NCI-H128 (cell line): ENCODE results near the gene POLR2L.

Source experiments
- DNase-seq: peaks from one replicate; lab custom pipeline; 2025; ENCODE audit not compliant: unreplicated experiment; lab: John Stamatoyannopoulos, UW

Gene POLR2L

DNA sequence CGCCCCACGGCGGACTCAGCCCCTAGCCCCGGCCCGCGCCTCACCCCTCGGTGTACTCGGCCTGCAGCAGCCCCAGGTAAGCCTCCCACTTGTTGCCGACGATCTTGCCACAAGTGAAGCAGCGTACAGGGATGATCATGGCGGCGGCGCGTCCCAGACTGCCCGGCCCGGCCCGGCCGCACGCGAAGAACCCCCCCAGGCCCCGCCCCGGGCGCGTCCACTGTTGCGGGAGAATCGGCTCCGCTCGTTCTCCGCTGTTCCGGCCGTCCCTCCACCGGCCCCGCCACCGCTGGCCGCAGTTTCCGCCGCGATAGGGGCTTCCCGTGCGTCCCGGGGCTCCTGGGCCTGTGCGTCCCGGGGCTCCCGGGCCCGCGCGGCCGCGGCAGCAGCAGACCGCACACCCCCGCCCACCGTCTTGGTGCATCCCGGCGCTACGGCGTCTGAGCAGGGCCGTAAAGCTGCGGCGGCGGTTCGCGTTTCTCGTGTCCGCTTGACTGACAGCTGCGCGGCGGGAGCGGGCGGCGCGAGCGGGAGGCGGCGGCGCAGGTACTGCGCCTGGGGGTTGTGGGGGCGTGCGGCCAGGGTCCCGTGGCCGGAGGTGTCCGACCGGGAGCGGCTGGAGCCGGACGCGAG is at the start of gene POLR2L, which contains the start of gene TSPAN4:
Gene POLR2L, minus strand, starts transcription at position 160 of the 633 bp plus-strand sequence. Its CDS starts 21 bp downstream, at position 139.
Gene TSPAN4, plus strand, starts transcription at position 483 of the 633 bp plus-strand sequence. CDS start 7,453 bp downstream, outside the sequence.
- peak; percentile 80 for DNase-seq

DNA sequence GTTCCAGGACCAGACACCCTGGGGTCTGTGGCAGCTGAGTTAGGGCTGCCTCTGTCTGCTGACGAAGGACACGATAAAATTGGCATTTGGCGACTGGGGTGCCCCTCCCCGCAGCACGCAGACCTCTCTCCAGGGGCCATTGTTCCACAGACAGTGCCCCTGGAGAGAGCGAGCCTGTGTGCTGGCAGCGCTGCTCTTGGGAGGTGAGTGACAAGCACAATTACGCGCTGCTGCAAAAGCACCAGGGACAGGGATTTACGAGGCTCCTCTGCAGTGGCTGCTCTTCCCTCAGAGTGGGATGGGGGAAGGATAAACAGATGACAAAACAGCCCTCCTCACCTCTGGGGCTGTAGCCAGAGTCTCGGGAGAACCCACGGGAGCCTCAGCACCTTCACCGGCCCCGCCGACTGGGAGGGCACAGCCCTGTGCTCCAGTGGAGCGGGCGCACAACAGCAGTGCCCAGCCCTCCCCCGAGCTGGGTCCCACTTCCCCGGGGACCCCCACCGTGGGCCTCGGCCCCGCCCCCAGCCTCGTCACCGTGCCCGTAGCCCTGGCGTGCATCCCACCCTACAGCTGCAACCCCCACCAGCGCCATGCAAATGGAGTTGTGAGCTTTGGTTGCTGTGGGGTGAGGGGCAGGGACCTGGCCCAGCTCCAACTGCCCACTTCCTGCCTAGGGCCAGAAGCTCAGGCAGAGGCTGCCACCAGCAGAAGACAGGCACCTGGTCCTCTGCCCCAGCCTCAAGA is 48.6 kb upstream of the POLR2L start:
- DNase-seq, result no peak

DNA sequence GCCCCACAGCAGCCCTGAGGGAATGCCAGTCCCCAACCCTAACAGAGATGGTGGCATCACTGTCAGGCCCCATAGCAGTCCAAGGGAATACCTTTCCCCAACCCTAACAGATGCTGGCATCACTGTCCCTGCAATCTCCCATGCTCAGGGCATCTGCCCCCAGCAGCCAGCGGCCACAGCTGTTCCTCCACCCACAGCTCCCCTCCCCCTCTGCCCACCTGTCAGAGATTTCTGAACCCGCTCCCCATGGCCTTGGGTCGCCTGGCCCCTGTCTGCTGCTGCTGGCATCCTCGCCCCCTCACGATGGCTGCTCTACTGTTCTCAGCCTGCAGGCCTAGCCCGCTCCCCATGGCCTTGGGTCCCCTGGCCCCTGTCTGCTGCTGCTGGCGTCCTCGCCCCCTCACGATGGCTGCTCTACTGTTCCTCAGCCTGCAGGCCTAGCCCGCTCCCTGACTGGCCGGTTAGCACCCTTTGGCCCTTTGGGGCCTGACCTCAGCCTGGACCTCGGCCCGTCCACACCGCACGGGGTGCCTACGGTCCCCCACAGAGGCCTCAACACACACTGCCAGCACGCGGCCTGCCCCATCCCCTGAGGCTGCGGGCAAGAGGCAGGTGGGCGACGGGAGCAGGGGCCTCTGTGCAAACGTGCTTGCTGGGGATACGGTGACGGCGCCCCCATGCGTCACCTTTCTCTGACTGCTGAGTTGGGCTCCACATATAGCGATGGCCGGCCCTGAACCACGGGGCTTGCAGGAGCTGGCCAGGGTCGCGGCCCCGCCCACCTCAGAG is 47.6 kb upstream of the POLR2L start:
- no peak for DNase-seq

DNA sequence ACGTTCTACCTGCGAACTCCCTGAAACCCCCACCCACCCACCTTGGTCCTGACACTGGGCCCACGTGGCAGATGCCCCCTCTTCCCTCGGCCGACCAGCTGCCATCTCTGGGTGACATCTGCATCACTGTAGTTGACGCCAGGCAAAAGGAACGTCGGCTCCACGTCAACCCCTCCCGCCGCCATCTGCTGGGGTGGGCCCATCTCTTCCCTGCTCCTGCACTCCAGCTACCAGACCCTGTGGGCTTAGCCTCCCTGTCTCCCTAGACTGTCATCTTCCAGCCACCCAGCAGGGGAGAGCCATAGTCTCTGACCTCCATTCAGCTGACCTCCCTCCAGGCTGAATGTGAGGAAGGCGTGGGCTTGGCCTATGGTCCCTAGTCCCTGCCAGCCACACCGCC is 46.9 kb upstream of the POLR2L start:
- no peak for DNase-seq

DNA sequence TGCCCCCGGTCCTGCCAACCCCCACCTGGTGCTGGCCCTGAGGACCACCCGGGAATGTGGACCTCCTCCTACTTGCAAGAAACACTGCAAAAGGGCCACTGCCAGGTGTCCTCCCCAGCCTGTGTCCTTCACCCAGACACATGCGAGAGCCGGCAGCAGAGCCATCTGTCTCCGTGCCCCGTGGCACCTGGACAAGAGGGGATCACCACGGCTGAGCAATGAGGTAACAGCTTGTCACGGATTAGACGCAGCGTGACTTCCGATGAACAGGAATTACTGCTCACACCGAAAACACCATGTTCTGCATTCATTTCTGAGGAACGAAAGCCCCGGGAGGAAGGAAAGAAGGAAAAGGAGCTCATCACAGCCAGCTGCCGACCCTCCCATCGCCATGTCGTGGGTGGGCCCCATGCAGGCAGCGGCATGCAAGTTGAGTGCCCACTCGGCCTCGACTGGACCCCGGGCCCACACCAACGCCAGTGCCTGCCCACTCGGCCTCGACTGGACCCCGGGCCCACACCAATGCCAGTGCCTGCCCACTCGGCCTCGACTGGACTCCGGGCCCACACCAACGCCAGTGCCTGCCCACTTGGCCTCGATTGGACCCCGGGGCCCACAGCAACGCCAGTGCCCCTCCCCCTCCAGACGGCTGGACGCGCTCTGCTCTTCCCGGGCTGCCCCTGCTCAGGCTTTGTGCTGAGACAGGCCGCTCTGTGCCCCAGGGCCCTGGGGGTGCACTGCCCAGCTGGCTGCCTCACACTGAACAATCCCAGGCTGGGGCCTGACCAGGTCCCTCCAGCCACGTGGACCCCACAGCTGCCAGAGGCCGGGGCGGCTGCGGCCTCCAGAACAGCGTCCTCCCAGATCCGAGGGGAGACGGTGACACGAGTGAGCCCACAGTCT is 46.2 kb upstream of the POLR2L start:
- DNase-seq, result no peak

DNA sequence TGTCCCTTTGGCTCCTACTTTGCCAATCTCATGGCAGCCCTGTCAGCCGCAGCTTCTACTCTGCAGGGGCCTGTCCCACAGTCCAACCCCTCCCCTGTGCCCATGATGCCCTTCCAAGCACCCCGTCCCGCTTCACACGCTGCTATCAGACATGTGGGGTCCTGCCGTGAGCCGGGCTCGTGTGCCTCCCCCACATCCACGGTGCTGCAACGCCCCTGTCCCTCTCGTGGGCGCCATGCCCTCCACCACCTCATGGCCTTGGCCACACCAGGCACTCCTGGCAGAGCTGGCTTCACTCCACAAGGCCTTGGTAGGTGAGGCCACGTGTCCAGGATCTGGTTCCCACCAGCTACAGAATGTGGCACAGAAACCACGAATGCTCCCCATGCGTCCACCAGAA is 45.3 kb upstream of the POLR2L start:
- DNase-seq, result no peak

DNA sequence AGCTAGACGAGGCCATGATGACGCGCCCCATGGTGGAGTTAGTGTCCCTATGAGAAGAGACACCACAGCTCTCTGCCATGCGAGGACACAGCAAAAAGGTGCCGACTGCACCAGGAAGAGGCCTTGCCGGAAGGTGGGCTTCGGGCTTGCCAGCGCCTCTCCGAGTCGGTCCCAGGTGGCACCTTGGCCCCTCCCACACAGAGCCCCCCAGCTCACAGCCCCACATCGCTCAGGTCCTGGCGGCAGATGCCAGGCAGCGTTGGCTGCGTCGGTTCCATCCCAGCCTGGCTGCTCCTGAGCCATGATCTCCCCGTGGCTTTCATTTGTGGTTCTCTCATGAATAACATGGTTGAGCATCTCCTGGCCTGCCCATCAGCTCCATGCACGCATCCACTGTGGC is 44.2 kb upstream of the POLR2L start:
- DNase-seq, result no peak

DNA sequence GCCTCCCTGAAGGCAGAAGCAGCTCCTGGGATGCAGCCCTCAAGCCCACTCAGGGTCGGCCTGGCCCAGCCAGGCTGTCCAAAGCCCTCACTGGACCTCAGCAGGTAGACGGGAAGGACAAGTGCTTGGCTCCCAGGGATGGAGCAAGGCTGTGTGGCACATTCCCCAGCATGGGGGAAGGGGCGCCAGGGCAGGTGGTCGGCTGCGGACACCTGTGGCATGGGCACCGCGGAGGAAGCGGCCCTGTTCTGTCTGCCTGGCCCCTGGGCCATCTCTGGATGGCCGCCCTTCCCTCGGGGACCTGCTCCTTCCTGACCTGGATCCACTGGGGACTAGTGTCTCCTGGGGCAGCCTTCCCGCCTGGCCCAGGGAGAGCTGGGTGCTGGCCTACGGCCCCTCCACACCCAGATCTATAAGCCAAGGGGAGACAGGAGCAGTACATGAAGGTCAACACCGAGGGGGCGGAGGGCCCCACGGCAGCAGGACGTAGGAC is 42.3 kb upstream of the POLR2L start:
- no peak for DNase-seq

DNA sequence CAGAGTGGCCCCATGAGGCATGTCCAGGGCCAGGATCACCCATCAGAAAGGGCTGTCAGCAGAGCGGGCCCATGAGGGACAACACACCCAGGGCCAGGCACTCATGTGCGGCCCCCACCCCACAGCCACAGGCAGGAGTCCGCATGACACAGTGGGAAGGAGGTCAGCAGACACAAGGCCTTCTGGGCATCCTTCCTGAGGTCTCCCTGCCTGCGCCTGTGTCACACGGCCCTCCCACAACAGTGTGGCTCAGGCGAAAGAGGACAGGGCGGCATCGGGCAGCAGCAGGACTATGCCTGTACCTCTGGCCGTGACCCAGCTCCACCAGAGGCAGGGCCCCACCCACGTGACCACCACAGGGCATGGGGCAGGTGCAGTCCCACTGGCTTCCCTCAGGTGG is 41.2 kb upstream of the POLR2L start:
- no peak for DNase-seq

DNA sequence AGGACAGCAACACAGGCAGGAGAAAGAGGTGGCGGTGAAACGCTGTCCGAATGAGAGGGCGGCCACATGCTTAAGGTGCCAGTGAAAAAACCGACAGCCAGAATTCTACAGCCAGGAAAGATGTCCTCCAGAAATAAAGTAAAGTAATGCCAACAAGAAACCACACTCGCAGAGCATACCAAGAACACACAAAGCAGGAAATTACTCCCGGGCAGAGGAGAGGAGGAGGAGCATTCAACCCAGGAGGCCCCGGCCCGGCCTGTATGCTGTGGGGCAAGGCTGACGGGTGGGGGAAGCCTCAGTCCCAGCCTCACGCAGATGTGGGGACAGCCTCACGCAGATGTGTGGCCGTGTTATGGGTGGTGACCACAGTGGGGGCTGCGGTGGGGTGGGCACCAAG is 40.3 kb upstream of the POLR2L start:
- DNase-seq, result no peak

DNA sequence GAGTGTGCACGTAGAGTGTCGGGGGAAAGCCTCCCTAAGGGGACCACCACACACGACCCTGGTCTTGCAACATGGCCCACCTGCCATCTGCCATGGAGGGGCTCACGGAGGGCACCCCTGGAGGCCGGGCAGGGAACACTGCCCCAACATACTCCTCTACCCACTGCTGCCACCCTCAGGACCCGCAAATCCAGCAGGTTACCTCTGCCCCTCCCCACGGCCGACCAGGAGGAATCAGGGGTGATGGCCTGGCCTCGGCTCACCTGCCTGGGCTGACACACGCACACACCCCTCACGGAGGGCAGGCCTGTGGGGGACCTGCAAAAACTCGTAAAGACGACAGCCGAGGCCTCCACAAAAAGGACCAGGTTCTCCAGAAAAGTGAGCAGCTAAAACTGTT is 38.1 kb upstream of the POLR2L start:
- no peak for DNase-seq

DNA sequence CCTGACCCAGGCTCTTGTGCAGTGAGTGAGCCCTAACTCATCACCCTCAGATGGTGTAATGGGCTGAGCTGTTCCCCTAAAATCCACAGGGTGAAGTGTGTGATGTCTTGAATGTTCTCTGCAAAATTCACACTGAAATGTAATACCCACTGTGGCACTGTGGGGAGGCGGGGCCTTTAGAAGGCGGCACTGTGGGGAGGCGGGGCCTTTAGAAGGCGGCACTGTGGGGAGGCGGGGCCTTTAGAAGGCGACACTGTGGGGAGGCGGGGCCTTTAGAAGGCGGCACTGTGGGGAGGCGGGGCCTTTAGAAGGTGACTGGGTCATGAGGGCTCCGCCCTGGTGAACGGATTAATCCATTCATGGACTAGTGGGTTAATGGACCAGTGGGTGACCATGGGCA is 35.2 kb upstream of the POLR2L start:
- DNase-seq, result no peak

DNA sequence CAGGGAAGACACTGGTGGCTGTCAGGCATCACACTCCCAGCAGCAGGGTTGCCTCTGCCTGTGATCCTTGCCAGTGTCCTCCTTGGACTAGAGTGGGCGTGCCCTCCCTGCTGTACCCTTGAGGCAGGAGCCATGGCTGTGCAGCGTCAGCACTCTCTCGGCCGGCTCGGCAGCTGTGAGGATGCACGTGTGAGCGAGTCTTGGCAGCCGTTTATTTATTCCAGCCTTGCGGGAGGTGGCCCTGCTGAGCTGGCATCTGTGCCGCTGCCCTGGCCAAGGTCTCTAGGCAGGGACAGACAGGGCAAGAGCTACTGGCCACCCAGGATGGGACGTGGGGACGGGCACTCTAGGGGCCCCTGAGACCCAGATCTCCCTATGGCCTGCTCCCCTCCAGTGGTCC is 34.2 kb upstream of the POLR2L start:
- peak; percentile 7 for DNase-seq

DNA sequence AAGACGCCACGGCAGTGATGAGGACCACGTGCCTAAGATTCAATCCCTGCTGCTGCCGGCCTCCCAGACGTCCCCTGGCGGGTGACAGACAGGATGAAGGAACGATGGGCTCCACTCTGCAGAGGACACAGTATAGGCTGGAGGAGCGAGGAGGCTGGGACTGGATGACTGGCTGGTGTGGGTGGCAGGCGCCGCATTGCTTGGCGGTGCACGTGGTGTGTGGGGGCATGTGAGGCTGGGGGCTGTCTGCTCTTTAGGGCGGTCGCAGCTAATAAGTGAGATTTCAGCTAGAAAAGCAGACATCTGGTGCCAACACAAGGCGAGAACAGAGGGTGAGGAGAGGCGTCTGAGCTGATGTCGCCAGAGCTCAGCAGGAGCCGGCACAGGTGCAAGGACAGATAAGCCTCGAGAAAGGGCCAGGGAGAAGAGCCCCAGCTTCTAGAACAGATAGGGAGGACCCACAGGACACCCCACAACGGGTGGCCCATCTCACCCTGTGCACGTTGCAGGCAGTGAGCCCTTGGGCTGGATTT is 33.5 kb upstream of the POLR2L start:
- DNase-seq, result no peak

DNA sequence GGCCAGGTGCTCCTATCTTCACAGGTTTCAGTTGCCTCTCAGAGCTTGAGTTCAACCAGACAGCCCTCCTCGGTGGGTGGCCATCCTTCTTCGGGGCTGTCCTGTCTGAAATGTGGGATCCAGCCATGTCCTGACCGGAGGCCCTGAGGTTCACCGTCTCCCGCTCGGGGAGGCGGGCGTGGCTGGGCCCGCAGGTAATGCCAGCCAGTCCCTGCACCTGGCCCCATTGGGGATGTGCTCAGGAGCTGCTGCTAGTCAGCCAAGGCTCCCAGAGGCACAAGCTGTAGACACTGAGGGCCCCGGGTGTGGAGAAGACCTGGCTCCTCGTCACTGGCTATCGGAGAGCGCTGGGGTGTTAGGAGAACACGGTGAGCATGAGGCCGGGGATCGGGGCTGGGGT is 32.9 kb upstream of the POLR2L start:
- DNase-seq, result no peak

DNA sequence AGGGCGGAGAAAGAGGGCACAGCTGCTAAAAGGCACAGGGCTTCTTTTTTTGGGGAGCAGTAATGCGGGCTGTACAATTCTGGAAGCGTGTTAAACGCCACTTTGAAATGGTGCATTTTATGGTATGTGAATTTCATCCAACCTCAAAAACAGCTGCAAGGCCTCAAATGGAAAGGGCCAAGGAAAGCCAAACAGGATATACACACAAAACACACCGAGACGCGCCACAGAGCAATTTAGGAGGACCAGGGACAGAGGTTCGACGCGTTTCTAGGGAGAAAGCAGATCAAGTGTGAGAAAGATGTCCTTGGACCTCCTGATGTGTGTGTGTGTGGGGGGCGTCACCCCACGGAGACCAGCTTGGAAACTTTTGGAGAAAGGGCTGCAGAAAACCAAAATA is 31.4 kb upstream of the POLR2L start:
- no peak for DNase-seq

DNA sequence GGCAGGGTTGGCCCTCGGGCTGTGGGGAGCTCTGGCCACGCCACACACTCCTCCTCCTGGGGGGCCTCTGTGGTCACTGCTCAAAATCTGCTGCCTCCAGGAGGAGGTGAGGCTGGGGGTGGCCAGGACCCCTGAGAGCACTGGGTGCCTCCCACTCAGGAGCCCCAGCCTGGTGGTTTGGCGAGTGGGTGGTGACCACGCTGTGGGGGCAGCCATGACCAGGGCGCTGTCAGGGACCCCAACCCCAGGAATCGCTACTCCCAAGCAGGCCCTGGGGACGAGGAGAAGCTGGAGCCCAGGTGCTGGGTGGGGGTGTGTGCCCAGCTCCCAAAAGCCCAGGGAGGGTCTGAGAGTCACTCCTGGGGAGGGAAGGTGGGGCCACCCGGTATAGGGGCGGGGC is 30.5 kb upstream of the POLR2L start:
- DNase-seq, result no peak

DNA sequence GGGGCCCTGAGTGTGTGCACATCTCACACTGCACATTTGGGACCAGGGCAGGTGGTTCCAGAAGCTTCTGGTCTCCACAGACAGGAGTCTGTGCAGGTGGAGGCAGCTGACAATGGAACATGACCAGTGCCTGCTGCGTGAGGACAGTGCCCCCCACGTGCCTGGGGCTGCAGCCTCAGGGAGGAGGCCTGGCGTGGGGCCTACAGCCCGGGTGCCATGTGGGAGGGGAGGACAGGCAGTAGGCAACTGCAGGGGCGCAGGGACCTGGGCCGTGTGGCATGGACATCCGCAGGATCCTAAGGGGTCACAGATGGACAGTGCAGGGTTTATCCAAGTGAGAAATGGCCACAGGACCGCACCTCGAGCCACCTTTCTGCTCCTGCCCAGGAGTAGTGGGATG is 29.1 kb upstream of the POLR2L start:
- no peak for DNase-seq

DNA sequence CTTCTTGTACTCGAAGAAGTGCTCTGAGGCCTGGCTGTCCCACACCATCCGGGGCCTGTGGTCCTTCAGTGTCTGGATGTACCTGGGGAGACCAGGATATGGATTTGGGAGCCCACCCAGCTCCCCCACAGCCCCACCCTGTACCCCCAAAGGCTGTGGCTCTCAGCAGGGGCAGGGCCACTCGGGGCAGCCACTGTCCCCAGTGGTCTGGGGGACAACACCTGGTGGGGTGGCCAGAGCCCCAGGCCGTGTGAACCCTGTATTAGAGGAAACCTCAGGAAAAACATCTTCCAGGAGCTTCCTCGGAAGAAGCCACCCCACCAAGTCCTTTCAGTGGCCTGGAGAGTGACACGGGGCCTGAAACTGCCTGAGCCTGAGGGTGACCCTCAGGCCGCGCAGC is 28.1 kb upstream of the POLR2L start:
- DNase-seq, result no peak

DNA sequence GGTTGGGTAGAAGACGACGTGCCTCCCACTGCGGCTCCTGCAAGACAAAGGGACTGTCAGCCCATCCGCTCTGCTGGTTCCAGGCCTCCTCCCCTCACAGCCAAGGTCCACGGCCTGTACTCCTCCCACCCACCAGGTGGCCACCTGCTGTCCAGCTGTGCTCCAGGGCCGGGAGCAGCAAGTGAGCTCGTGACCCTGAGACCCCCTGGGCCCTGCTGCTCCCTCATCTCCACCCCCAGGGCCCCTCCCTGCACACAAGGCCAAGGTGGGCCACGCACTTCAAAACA is 27.7 kb upstream of the POLR2L start:
- no peak for DNase-seq
